Vagina (tissue), 2 donors: ENCODE data around the gene ACIN1. TPM values are rescaled to one million over a fixed set of nuclear protein-coding genes. Genes with fewer than 3 reads are reported as not detected.

Experiments
- DNase-seq, 2 donors: peaks; one replicate each; pipeline ENCODE4 v3.0.0-alpha.2; 2017; ENCODE audit errors: extremely low spot score in 2 of 2
- H3K27ac ChIP-seq: fragments of 200-600 bp; sonication (generic); one replicate; pipeline ENCODE4 v1.5.1; 2019
- H3K27me3 ChIP-seq: fragments of 200-600 bp; sonication (generic); one replicate; pipeline ENCODE4 v1.5.1; 2019
- H3K36me3 ChIP-seq, 2 donors: fragments of 200-600 bp; sonication (generic); one replicate each; pipeline ENCODE4 v1.5.1; 2017 to 2019
- H3K4me1 ChIP-seq: fragments of 200-600 bp; sonication (generic); one replicate; pipeline ENCODE4 v1.5.1; 2019
- H3K4me3 ChIP-seq, 2 donors: fragments of 200-600 bp; sonication (generic); 1 replicate in 1 of 2; 2 replicates in 1 of 2; pipeline ENCODE4 v1.5.1; 2016 to 2019
- H3K9me3 ChIP-seq: fragments of 200-600 bp; sonication (generic); one replicate; pipeline ENCODE4 v1.5.1; 2019
- CTCF ChIP-seq, 3 experiments: fragments of 450-650 bp in 2 of 3; fragments of 200-600 bp in 1 of 3; sonication (generic) in 1 of 3; IDR thresholded peaks; one replicate each; pipeline ENCODE4 v1.5.1; 2017 to 2019; ENCODE audit warnings: antibody characterized with exemption in 3 of 3, mild to moderate bottlenecking in 2 of 3, moderate library complexity in 2 of 3
- POLR2A ChIP-seq, 2 donors: fragments of 450-650 bp; IDR thresholded peaks; one replicate each; pipeline ENCODE4 v1.6.1; 2017; ENCODE audit warnings: antibody characterized with exemption in 2 of 2, mild to moderate bottlenecking in 2 of 2, moderate library complexity in 2 of 2
- POLR2AphosphoS5 ChIP-seq, 2 donors: sonication (generic); formaldehyde crosslinking; IDR thresholded peaks; one replicate each; pipeline ENCODE4 v1.9.0; 2017; ENCODE audit warnings: antibody characterized with exemption in 2 of 2, mild to moderate bottlenecking in 2 of 2, low read depth in 1 of 2; ENCODE audit not compliant: insufficient read depth in 1 of 2
- intact Hi-C: fragments of 100-400 bp; cut with DNase I; formaldehyde crosslinking; loops from one replicate; pipeline ENCODE4 v1.15.1; 2023
- total RNA-seq: library from RNA; depleted of rRNA; stranded (reverse); fragments of >200 nt; gene quantifications from one replicate; pipeline ENCODE4 v1.2.3, GENCODE V29; 2016

The ACIN1 gene
- total RNA-seq, 1 donor from 2014 or later, result 121 TPM

- no peak for DNase-seq
- H3K4me1 ChIP-seq, result peaks cover 23% of the 10 kb centered on the region
- no peaks in the 10 kb centered on the region for H3K27me3 ChIP-seq
- TF ChIP-seq POLR2A (IDR thresholded peaks at IDR 0.05) (no peak), CTCF (IDR thresholded peaks at IDR 0.05) (no peak), POLR2AphosphoS5 (IDR thresholded peaks at IDR 0.05; ENCODE audit: insufficient read depth in 1 of 2, low read depth in 1 of 2) (no peak)
- H3K27ac ChIP-seq, result no peak overlapping the region
- peaks cover 0 to 15% of the 10 kb centered on the region in 2 donors for H3K36me3 ChIP-seq
- no peak overlapping the region for H3K4me3 ChIP-seq
- intact Hi-C loops, result no loop called here
- no peaks in the 10 kb centered on the region for H3K9me3 ChIP-seq
These were observed 39.8 kb downstream of the ACIN1 start for GRCh38 chr14:23055147-23055550.

- Histone ChIP-seq H3K4me3 (no peak overlapping the region), H3K27ac (no peak overlapping the region), H3K36me3 (peaks cover 0 to 6% of the 10 kb centered on the region in 2 donors), H3K4me1 (peaks cover 23% of the 10 kb centered on the region), H3K9me3 (no peaks in the 10 kb centered on the region), H3K27me3 (no peaks in the 10 kb centered on the region)
- no peak for TF ChIP-seq CTCF (IDR thresholded peaks at IDR 0.05)
- no peak for TF ChIP-seq POLR2A (IDR thresholded peaks at IDR 0.05)
- TF ChIP-seq POLR2AphosphoS5 (IDR thresholded peaks at IDR 0.05; ENCODE audit: insufficient read depth in 1 of 2, low read depth in 1 of 2), result no peak
- intact Hi-C loops, result no loop called here
- DNase-seq, result no peak
These were observed 40.7 kb downstream of the ACIN1 start for GRCh38 chr14:23054000-23054811.

- no peak for TF ChIP-seq CTCF (IDR thresholded peaks at IDR 0.05)
- TF ChIP-seq POLR2AphosphoS5 (IDR thresholded peaks at IDR 0.05; ENCODE audit: insufficient read depth in 1 of 2, low read depth in 1 of 2), result no peak
- no peak for TF ChIP-seq POLR2A (IDR thresholded peaks at IDR 0.05)
- intact Hi-C loops, result no loop called here
- H3K9me3 ChIP-seq, result no peaks in the 10 kb centered on the region
- no peak overlapping the region for H3K4me3 ChIP-seq
- no peak for DNase-seq
- no peaks in the 10 kb centered on the region for H3K36me3 ChIP-seq
- no peaks in the 10 kb centered on the region for H3K27me3 ChIP-seq
- H3K4me1 ChIP-seq, result peaks cover 23% of the 10 kb centered on the region
- no peak overlapping the region for H3K27ac ChIP-seq
These were observed 41.5 kb downstream of the ACIN1 start for GRCh38 chr14:23053426-23053825.

GRCh38 chr14:23052671-23053070, 42.3 kb downstream of the ACIN1 start:
- Histone ChIP-seq H3K9me3 (no peaks in the 10 kb centered on the region), H3K27ac (no peak overlapping the region), H3K4me3 (no peak overlapping the region), H3K27me3 (no peaks in the 10 kb centered on the region), H3K36me3 (no peaks in the 10 kb centered on the region), H3K4me1 (peaks cover 16% of the 10 kb centered on the region)
- intact Hi-C loops, result no loop called here
- TF ChIP-seq POLR2AphosphoS5 (IDR thresholded peaks at IDR 0.05; ENCODE audit: insufficient read depth in 1 of 2, low read depth in 1 of 2) (no peak), POLR2A (IDR thresholded peaks at IDR 0.05) (no peak), CTCF (IDR thresholded peaks at IDR 0.05) (no peak)
- no peak for DNase-seq

- intact Hi-C loops, result no loop called here
- no peaks in the 10 kb centered on the region for H3K9me3 ChIP-seq
- no peak for DNase-seq
- no peaks in the 10 kb centered on the region for H3K27me3 ChIP-seq
- H3K4me1 ChIP-seq, result peaks cover 15% of the 10 kb centered on the region
- H3K4me3 ChIP-seq, result no peak overlapping the region
- H3K36me3 ChIP-seq, result no peaks in the 10 kb centered on the region
- H3K27ac ChIP-seq, result no peak overlapping the region
- no peak for TF ChIP-seq POLR2A (IDR thresholded peaks at IDR 0.05)
- no peak for TF ChIP-seq CTCF (IDR thresholded peaks at IDR 0.05)
- TF ChIP-seq POLR2AphosphoS5 (IDR thresholded peaks at IDR 0.05; ENCODE audit: insufficient read depth in 1 of 2, low read depth in 1 of 2), result no peak
These were observed 42.7 kb downstream of the ACIN1 start for GRCh38 chr14:23052182-23052623.
